HG02610 (cell line): Measurements from ENCODE around the gene RAI1.

Experiments used
- ATAC-seq: cut with Tn5 transposase; IDR thresholded peaks from one replicate; pipeline ENCODE4 v1.9.1; 2021; ENCODE audit warnings: mild to moderate bottlenecking, moderate library complexity; ENCODE audit not compliant: unreplicated experiment

RAI1 gene

DNA sequence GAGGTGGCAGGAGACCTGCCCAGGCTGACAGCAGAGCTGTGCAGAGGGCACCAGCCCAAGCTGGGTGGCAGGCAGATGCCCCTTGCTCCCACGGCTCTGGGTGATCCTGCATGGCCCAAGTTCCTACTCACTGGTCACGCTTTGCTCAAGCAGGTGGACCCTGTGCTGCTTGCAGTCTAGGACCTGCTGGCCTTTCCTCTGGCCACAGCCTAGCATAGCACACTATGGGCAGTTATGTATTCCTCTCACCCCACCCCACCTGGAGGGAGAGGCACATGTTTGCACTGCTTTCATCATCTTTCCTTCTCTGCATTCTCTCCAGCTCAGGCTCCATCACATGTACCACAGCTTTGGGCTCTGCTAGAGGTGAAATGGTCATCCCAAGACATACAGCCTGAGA is 175.1 kb downstream of the RAI1 start:
- ATAC-seq = no peak

DNA sequence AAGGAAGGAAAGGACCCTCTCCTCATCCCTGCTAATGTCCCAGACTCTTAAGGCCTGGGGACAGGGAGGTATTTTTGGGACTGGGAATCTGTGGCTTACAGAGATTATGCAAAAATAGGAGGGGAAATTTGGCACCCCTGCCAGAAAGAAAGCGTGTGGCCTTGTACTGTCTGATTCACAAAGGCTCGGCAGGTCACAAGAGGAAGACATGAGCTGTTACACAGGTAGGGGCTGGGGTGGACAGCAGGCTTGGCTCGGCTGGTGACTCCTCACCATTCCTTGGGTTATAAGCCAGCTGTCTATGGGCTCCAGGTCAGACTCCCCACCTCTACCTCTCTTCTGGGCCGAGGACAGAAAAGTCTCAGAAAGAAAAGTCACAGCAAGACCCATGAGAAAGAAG is 176.2 kb downstream of the RAI1 start:
- no peak for ATAC-seq

- no peak for ATAC-seq
Observed at GRCh38 chr17:17859909-17860765, 178.9 kb downstream of the RAI1 start.

DNA sequence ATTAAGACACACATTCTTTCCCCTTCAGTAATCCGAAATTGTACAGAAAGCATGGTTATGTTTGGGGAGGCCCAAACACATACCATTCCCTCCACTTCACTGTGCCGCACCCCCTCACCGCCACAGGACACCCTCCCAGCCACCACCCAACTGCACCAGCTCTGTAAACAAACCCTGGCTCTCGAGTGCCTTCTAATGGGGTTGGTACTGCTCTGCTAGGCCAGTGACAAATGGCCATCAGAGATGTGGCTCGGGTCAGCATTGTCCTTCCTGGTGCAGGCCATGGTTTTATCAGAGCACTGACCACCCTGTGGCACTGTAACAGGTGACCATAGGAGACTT is 179.5 kb downstream of the RAI1 start:
- ATAC-seq = no peak
